K562 (cell line): ENCODE measurements around the gene SGMS1. TPM values are rescaled to one million over a fixed set of nuclear protein-coding genes. Genes with fewer than 3 reads are reported as not detected.
A peak's percentile ranks its signal among the peaks of the same experiment; 100 is the strongest.

Experiments
- CREM ChIP-seq: IDR thresholded peaks from 2 replicates; pipeline ENCODE4 v1.6.1; 2014; ENCODE audit warnings: antibody characterized with exemption, low read depth
- DACH1 ChIP-seq: fragments of 450-650 bp; IDR thresholded peaks from 2 replicates; pipeline ENCODE4 v1.6.1; 2018; ENCODE audit not compliant: partially characterized antibody
- ELF4 ChIP-seq: fragments of 450-650 bp; formaldehyde crosslinking; IDR thresholded peaks from 2 replicates; pipeline ENCODE4 v1.4.0; 2022; ENCODE audit warnings: missing genetic modification characterization
- GABPA ChIP-seq: fragments of 200-800 bp; sonication (Bioruptor generic); conservative IDR thresholded peaks from 2 replicates; pipeline ENCODE4 v1.6.1; 2016; ENCODE audit warnings: low read depth, missing genetic modification characterization, missing compliant biosample characterization
- GMEB1 ChIP-seq: fragments of 250-450 bp; sonication (Bioruptor Pico); IDR thresholded peaks from 2 replicates; pipeline ENCODE4 v1.4.0; 2020; ENCODE audit warnings: mild to moderate bottlenecking
- JUND ChIP-seq, 2 experiments: IDR thresholded peaks; 2 replicates in 1 of 2; 3 replicates in 1 of 2; pipeline ENCODE4 v1.6.1; 2011; ENCODE audit warnings: borderline replicate concordance in 2 of 2, low read depth in 2 of 2, low read length in 2 of 2, improper control_type of control experiment in 1 of 2, missing biosample characterization in 1 of 2, missing genetic modification characterization in 1 of 2, missing genetic modification reagents in 1 of 2
- MBD2 ChIP-seq: sonication (generic); IDR thresholded peaks from 2 replicates; pipeline ENCODE4 v1.6.1; 2016; ENCODE audit warnings: low read depth, borderline replicate concordance
- PHF8 ChIP-seq: fragments of 200-600 bp; sonication (generic); IDR thresholded peaks from 2 replicates; pipeline ENCODE4 v1.6.1; 2012; ENCODE audit warnings: mixed run types, mild to moderate bottlenecking, inconsistent platforms, low read length, moderate library complexity, borderline replicate concordance
- RAD21 ChIP-seq, 2 experiments: fragments of 250-450 bp in 1 of 2; fragments of 450-650 bp in 1 of 2; sonication (Bioruptor Pico) in 1 of 2; formaldehyde crosslinking in 1 of 2; IDR thresholded peaks in 1 of 2; conservative IDR thresholded peaks in 1 of 2; 2 replicates each; pipeline versions ENCODE4 v1.4.0 to v1.8.0; 2020 to 2022; ENCODE audit warnings: mild to moderate bottlenecking in 2 of 2, moderate library complexity in 1 of 2
- RCOR1 ChIP-seq, 2 experiments: IDR thresholded peaks; 2 replicates each; pipeline ENCODE4 v1.6.1; 2012; ENCODE audit warnings: low read depth in 2 of 2, low read length in 2 of 2, borderline replicate concordance in 1 of 2, improper control_type of control experiment in 1 of 2
- SMAD4 ChIP-seq: fragments of 250-450 bp; sonication (Bioruptor Pico); conservative IDR thresholded peaks from 2 replicates; pipeline ENCODE4 v1.8.0; 2021; ENCODE audit warnings: inconsistent platforms, mild to moderate bottlenecking, moderate library complexity
- SMC3 ChIP-seq: conservative IDR thresholded peaks from 2 replicates; pipeline ENCODE4 v1.6.1; 2011; ENCODE audit warnings: low read depth, low read length, improper control_type of control experiment; ENCODE audit not compliant: insufficient read depth
- SOX6 ChIP-seq: fragments of 450-650 bp; IDR thresholded peaks from 2 replicates; pipeline ENCODE4 v1.6.1; 2014; ENCODE audit warnings: mild to moderate bottlenecking
- SRF ChIP-seq, 2 experiments: fragments of 250-450, 450-650 bp in 1 of 2; sonication (Bioruptor Pico) in 1 of 2; sonication (generic) in 1 of 2; formaldehyde crosslinking; IDR thresholded peaks; 2 replicates each; pipeline versions ENCODE4 v1.5.0 to v1.5.1; 2020 to 2022; ENCODE audit warnings: mild to moderate bottlenecking in 1 of 2, missing genetic modification reagents in 1 of 2
- YY1 ChIP-seq, 3 experiments: IDR thresholded peaks; 2 replicates each; pipeline ENCODE4 v1.6.1; 2011; ENCODE audit warnings: low read length in 2 of 3, mild to moderate bottlenecking in 2 of 3, moderate library complexity in 2 of 3, borderline replicate concordance in 1 of 3, control low read depth in 1 of 3, low read depth in 1 of 3; ENCODE audit not compliant: insufficient read depth in 3 of 3, insufficient replicate concordance in 2 of 3, control insufficient read depth in 1 of 3, insufficient read length in 1 of 3; ENCODE audit errors: extremely low read depth in 1 of 3
- ZMIZ1 ChIP-seq, 2 experiments: fragments of 150-350 bp in 1 of 2; IDR thresholded peaks; 2 replicates each; pipeline ENCODE4 v1.6.1; 2012 to 2016; ENCODE audit warnings: low read depth in 2 of 2, low read length in 2 of 2, mild to moderate bottlenecking in 1 of 2, moderate library complexity in 1 of 2
- ZNF165 ChIP-seq: fragments of 250-450 bp; sonication (Bioruptor Pico); IDR thresholded peaks from 2 replicates; pipeline ENCODE4 v1.4.0; 2020; ENCODE audit warnings: borderline replicate concordance
- polyA plus RNA-seq, 8 experiments: library from polyadenylated mRNA; depleted of rRNA in 4 of 8; stranded (reverse) in 5 of 8; unstranded in 3 of 8; fragments of >200 nt; fragmentation: Nextera tagmentation in 2 of 8; fragmentation: Illumina TruSeq in 1 of 8; extraction: Ambion mirVana in 2 of 8; extraction: Trizol in 1 of 8; gene quantifications; 2 replicates each; pipeline versions ENCODE4 v1.2.1 to v1.2.3, GENCODE V29; 2011 to 2014; ENCODE audit warnings: inconsistent platforms in 1 of 8, missing spikeins in 1 of 8
- total RNA-seq, 7 experiments: library from RNA; depleted of rRNA in 6 of 7; stranded (reverse); fragments of >200 nt in 6 of 7; fragmentation: Illumina TruSeq in 2 of 7; extraction: Trizol in 2 of 7; gene quantifications; 2 replicates each; pipeline versions ENCODE4 v1.2.1 to v1.2.3, GENCODE V29; 2011 to 2021; ENCODE audit warnings: low replicate concordance in 1 of 7
- TF ChIP-seq, protein P1 (sequence below): sonication (generic); formaldehyde crosslinking; IDR thresholded peaks from 2 replicates; pipeline ENCODE4 v1.9.0; 2022; ENCODE audit warnings: mild to moderate bottlenecking, missing genetic modification reagents

Gene SGMS1
- total and polyA plus RNA-seq, 9 of the 15 experiments (the other 6 are each of a cell fraction or from before 2014, with no cell fraction given) = 22.6 to 232 (median 82.2) TPM

- TF ChIP-seq ZMIZ1 (IDR thresholded peaks at IDR 0.05; ENCODE audit: low read depth in 2 of 2, low read length in 2 of 2) (0 out of 4 replicates have a peak, but pooled peaks of 1 of the 2 experiments have one; percentile 34), ELF4 (CRISPR knock-in tag) (0 out of 2 replicates have a peak, but pooled peaks have one; percentile 33), SOX6 (0 out of 2 replicates have a peak, but pooled peaks have one; percentile 21), GABPA (peak; percentile 91), DACH1 (peak; percentile 68), SRF (CRISPR knock-in tag; IDR thresholded peaks at IDR 0.05) (peak in 1 of 2 experiments; percentile 44; a peak in 1 of 4 replicates), GMEB1 (CRISPR knock-in tag) (0 out of 2 replicates have a peak, but pooled peaks have one; percentile 19), RCOR1 (IDR thresholded peaks at IDR 0.05; ENCODE audit: borderline replicate concordance in 1 of 2, low read depth in 2 of 2, low read length in 2 of 2) (peak in 1 of 2 experiments; percentile 66; a peak in 1 of 4 replicates), JUND (IDR thresholded peaks at IDR 0.05; ENCODE audit: borderline replicate concordance, low read depth, low read length) (peak; percentile 28; the same call in 1 of the 2 replicates), JUND (tag; IDR thresholded peaks at IDR 0.05; ENCODE audit: borderline replicate concordance, low read depth, low read length) (peak; percentile 17; the same call in 1 of the 3 replicates), RAD21 (CRISPR knock-in tag; conservative IDR thresholded peaks at IDR 0.05 in 1 of 2, IDR thresholded peaks at IDR 0.05 in 1 of 2) (peak; percentile 28 to 66; a peak in 2 of 4 replicates), PHF8 (peak; percentile 72; the same call in 1 of the 2 replicates), SMAD4 (CRISPR knock-in tag) (peak; percentile 42; the same call in 1 of the 2 replicates), CREM (peak; percentile 84), MBD2 (0 out of 2 replicates have a peak, but pooled peaks have one; percentile 3), YY1 (IDR thresholded peaks at IDR 0.05; ENCODE audit: borderline replicate concordance in 1 of 3, control insufficient read depth in 1 of 3, extremely low read depth in 1 of 3, insufficient read depth in 3 of 3, insufficient read length in 1 of 3, insufficient replicate concordance in 2 of 3, low read depth in 1 of 3, low read length in 2 of 3) (peak in 1 of 3 experiments; percentile 61), ZNF165 (0 out of 2 replicates have a peak, but pooled peaks have one; percentile 39), SMC3 (peak; percentile 61)
- TF ChIP-seq, protein P1, sequence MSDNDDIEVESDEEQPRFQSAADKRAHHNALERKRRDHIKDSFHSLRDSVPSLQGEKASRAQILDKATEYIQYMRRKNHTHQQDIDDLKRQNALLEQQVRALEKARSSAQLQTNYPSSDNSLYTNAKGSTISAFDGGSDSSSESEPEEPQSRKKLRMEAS (CRISPR knock-in tag) = peak; percentile 67; the same call in 1 of the 2 replicates
Measured at GRCh38 chr10:50659865-50660730, 36.3 kb upstream of the SGMS1 start (continued).
